Colon (tissue), 2 donors: ENCODE measurements around the gene SYCE3.

Source experiments
- FAIRE-seq: peaks from 2 replicates; lab custom pipeline; 2012; peaks lifted over from hg19 to GRCh38; lab: Jason Lieb, UNC
- donor health status: control.
- donor health status: control.

Gene SYCE3

GRCh38 chr22:50531546-50531961 is 31.2 kb downstream of the SYCE3 start:
- FAIRE-seq, result no peak

GRCh38 chr22:50530877-50531545 is 31.7 kb downstream of the SYCE3 start:
- FAIRE-seq, result no peak

GRCh38 chr22:50530580-50530876 is 32.2 kb downstream of the SYCE3 start:
- FAIRE-seq, result no peak

GRCh38 chr22:50529897-50530579 is 32.7 kb downstream of the SYCE3 start, which contains the start of gene TYMP:
Gene TYMP (minus strand): TSS chr22:50530012. CDS start chr22:50529709, 303 bp downstream.
- FAIRE-seq, result no peak

- no peak for FAIRE-seq
Measured at GRCh38 chr22:50529416-50529896, 33.3 kb downstream of the SYCE3 start.

GRCh38 chr22:50528682-50529415 is 33.9 kb downstream of the SYCE3 start:
- FAIRE-seq, result no peak

- no peak for FAIRE-seq
Measured at GRCh38 chr22:50527921-50528681, 34.6 kb downstream of the SYCE3 start.

- FAIRE-seq, result no peak
Measured at GRCh38 chr22:50526834-50527801, 35.6 kb downstream of the SYCE3 start.

GRCh38 chr22:50526108-50526833 is 36.4 kb downstream of the SYCE3 start:
- no peak for FAIRE-seq

- no peak for FAIRE-seq
Measured at GRCh38 chr22:50525858-50526107, 36.9 kb downstream of the SYCE3 start.

- FAIRE-seq, result no peak
Measured at GRCh38 chr22:50525104-50525857, 37.4 kb downstream of the SYCE3 start, which contains the start of gene SCO2. Gene SCO2 (minus strand): TSS chr22:50525598. CDS start chr22:50524411, 1,187 bp downstream.

GRCh38 chr22:50524676-50525103 is 38.0 kb downstream of the SYCE3 start:
- no peak for FAIRE-seq

GRCh38 chr22:50523806-50524675 is 38.7 kb downstream of the SYCE3 start:
- no peak for FAIRE-seq

GRCh38 chr22:50523458-50523805 is 39.3 kb downstream of the SYCE3 start:
- FAIRE-seq, result no peak

- no peak for FAIRE-seq
Measured at GRCh38 chr22:50522806-50523438, 39.8 kb downstream of the SYCE3 start.

- FAIRE-seq, result no peak
Measured at GRCh38 chr22:50522208-50522805, 40.4 kb downstream of the SYCE3 start.

- no peak for FAIRE-seq
Measured at GRCh38 chr22:50521710-50522109, 41.0 kb downstream of the SYCE3 start.
